Heart right ventricle (tissue), 16 donors: ENCODE measurements around the gene OSBPL3. TPM values are rescaled to one million over a fixed set of nuclear protein-coding genes. Genes with fewer than 3 reads are reported as not detected.

Experiments
- ATAC-seq, 8 donors: fragments of 200-7000 bp; cut with Tn5 transposase; one replicate each; pipeline ENCODE4 v1.9.1; 2020; ENCODE audit warnings: mild to moderate bottlenecking in 8 of 8, moderate library complexity in 8 of 8, moderate number of reproducible peaks in 1 of 8
- DNase-seq, 2 donors: peaks; one replicate each; pipeline ENCODE4 v3.0.0-alpha.2; 2020
- H3K27ac ChIP-seq, 10 donors: fragments of 200-600 bp; sonication (generic) in 2 of 10; one replicate each; pipeline versions ENCODE4 v1.5.0 to v1.8.0; 2020 to 2022; ENCODE audit warnings: mild to moderate bottlenecking in 3 of 10
- H3K27me3 ChIP-seq, 7 donors: fragments of 200-600 bp; one replicate each; pipeline ENCODE4 v1.8.0; 2021 to 2022; ENCODE audit warnings: mild to moderate bottlenecking in 2 of 7
- H3K36me3 ChIP-seq, 9 donors: fragments of 200-600 bp; sonication (generic) in 1 of 9; one replicate each; pipeline versions ENCODE4 v1.5.0 to v1.8.0; 2020 to 2022; ENCODE audit warnings: mild to moderate bottlenecking in 2 of 9
- H3K4me1 ChIP-seq, 9 donors: fragments of 200-600 bp; sonication (generic) in 1 of 9; one replicate each; pipeline versions ENCODE4 v1.5.0 to v1.8.0; 2020 to 2022; ENCODE audit warnings: mild to moderate bottlenecking in 4 of 9
- H3K4me3 ChIP-seq, 10 donors: fragments of 200-600 bp; sonication (generic) in 2 of 10; one replicate each; pipeline versions ENCODE4 v1.5.0 to v1.8.0; 2020 to 2022; ENCODE audit warnings: mild to moderate bottlenecking in 7 of 10, moderate library complexity in 2 of 10
- H3K9me3 ChIP-seq, 11 donors: fragments of 200-600 bp in 10 of 11; sonication (generic) in 2 of 11; one replicate each; pipeline versions ENCODE4 v1.5.0 to v1.8.0; 2013 to 2022; ENCODE audit warnings: mild to moderate bottlenecking in 2 of 11, control low read depth in 1 of 11, moderate library complexity in 1 of 11
- WGBS, 2 donors: extraction: QIAGEN DNeasy Blood & Tissue Kit; methylation state at CpG; one replicate each; pipeline ENCODE4 v1.1.7; 2013; ENCODE audit warnings: inconsistent platforms in 1 of 2; 5-methylcytosine and 5-hydroxymethylcytosine counted together
- intact Hi-C, 10 donors: fragments of 100-400 bp; cut with DNase I; formaldehyde crosslinking; loops; one replicate each; pipeline versions ENCODE4 v1.11.1 to v1.14.2; 2022
- polyA plus RNA-seq, 2 donors: library from polyadenylated mRNA; stranded (reverse); fragments of 200-250 nt; gene quantifications; one replicate each; pipeline ENCODE4 v1.2.3, GENCODE V29; 2013
- total RNA-seq, 10 donors: library from RNA; stranded (reverse); fragmentation: NEBNext Ultra II Directional in 3 of 10; extraction: Animal tissue kit (Norgen Biotek cat#: 25700) in 3 of 10; gene quantifications; one replicate each; pipeline versions ENCODE4 v1.2.1 to v1.2.4, GENCODE V29; 2021 to 2023
- TF ChIP-seq, protein P1 (sequence below), 9 donors: fragments of 200-600 bp; sonication (generic) in 2 of 9; IDR thresholded peaks; one replicate each; pipeline versions ENCODE4 v1.5.0 to v1.8.0; 2021 to 2022; ENCODE audit warnings: antibody characterized with exemption in 9 of 9, mild to moderate bottlenecking in 5 of 9, moderate library complexity in 1 of 9
- donor health status: Arrhythmogenic right ventricular cardiomyopathy.
- donor health status: ischemic (EF 13 %, LVEDD 7.1; RV severe dilation, severe dysfunction).
- donor health status: healthy with polysubstance abuse.
- donor health status: DM: no; HTN: yes; CAD: no.
- donor health status: DM: no; HTN: no; CAD: no.
- donor health status: ischemic (EF 25% LVEDD 6.9; RV normal size, moderate dysfunction).
- donor health status: ischemic (EF 25% LVEDD 5.7; RV mildly dilated, moderate dysfunction).
- donor health status: healthy.
- donor health status: DM: yes; HTN: yes; CAD: no.
- donor health status: Ischemic cardiomyopathy.
- donor health status: ischemic (EF 35%, LVEDD 5.7; RV mildly dilated, moderate dysfunction).
- donor health status: nonischemic (EF 11% LVEDD 7.7; RV severe dilation, severe dysfunction).
- donor health status: DM: yes; HTN: yes; CAD: no.
- donor health status: PGD.
- donor health status: ischemic (EF 29% LVEDD 5.4; RV normal size, mild dysfunction).
- donor health status: nonischemic (EF 23%, LVEDD 6.1; RV moderate dilation, normal function).

The OSBPL3 gene
- total and polyA plus RNA-seq, 12 donors: 1.2 to 10.6 (median 3.5) TPM

DNA sequence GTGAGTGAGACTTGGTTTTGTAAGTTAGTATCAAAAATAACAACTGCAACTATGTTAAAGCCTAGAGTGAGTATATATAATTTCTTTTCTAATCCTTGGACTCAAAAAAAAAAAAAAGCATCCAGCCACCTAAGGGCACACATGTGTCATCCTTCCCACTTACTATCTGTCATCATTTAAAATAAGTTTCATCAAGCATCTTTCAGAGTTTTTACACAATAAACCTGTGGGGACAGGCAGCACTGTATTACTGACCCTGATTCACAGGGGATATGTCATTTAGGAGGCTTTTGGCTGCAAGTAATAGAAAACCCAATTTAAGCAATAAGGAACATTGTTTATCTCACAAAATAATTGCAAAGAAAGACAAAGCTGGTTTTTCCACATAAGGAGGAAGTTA, 32.3 kb upstream of the OSBPL3 start:
- Histone ChIP-seq H3K27ac (no peak overlapping the region), H3K4me1 (no peaks in the 10 kb centered on the region), H3K9me3 (peaks cover 0 to 6% (median 0%) of the 10 kb centered on the region in 11 donors), H3K4me3 (no peak overlapping the region), H3K36me3 (no peaks in the 10 kb centered on the region), H3K27me3 (peaks cover 0 to 4% (median 0%) of the 10 kb centered on the region in 7 donors)
- ATAC-seq (no peak), DNase-seq (no peak)
- intact Hi-C loops: no loop called here
- TF ChIP-seq, protein P1, sequence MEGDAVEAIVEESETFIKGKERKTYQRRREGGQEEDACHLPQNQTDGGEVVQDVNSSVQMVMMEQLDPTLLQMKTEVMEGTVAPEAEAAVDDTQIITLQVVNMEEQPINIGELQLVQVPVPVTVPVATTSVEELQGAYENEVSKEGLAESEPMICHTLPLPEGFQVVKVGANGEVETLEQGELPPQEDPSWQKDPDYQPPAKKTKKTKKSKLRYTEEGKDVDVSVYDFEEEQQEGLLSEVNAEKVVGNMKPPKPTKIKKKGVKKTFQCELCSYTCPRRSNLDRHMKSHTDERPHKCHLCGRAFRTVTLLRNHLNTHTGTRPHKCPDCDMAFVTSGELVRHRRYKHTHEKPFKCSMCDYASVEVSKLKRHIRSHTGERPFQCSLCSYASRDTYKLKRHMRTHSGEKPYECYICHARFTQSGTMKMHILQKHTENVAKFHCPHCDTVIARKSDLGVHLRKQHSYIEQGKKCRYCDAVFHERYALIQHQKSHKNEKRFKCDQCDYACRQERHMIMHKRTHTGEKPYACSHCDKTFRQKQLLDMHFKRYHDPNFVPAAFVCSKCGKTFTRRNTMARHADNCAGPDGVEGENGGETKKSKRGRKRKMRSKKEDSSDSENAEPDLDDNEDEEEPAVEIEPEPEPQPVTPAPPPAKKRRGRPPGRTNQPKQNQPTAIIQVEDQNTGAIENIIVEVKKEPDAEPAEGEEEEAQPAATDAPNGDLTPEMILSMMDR (IDR thresholded peaks at IDR 0.05): no peak

DNA sequence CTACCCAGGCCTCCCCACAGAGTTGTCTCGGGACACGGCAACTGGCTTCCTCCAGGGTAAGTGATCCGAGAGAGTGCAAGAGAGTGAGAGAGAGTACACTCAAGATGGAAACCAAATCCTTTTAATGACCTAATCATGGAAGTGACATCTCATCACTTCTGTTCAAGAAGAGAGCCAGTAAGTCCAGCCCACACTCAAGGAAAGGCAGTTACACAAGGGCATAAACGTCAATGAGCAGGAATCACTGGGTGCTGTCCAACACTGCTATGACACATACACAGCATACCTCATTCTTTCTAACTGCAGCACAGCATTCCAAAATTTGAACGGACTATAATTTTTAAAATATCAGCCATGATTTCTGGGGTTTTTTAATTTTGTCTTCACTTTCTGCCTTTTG, 29.3 kb upstream of the OSBPL3 start:
- WGBS, 2 donors: 67 to 72% methylated on average over 5 of the region's 5 CpGs
- TF ChIP-seq, protein P1 (IDR thresholded peaks at IDR 0.05): no peak
- no peak overlapping the region for H3K27ac ChIP-seq
- no peak overlapping the region for H3K4me3 ChIP-seq
- ATAC-seq (peak in 1 of 8 donors; percentile 67), DNase-seq (no peak)
- H3K9me3 ChIP-seq: peaks cover 0 to 6% (median 0%) of the 10 kb centered on the region in 11 donors
- no peaks in the 10 kb centered on the region for H3K36me3 ChIP-seq
- intact Hi-C loops: no loop called here
- H3K4me1 ChIP-seq: peaks cover 0 to 3% (median 0%) of the 10 kb centered on the region in 9 donors
- H3K27me3 ChIP-seq: peaks cover 0 to 4% (median 0%) of the 10 kb centered on the region in 7 donors

DNA sequence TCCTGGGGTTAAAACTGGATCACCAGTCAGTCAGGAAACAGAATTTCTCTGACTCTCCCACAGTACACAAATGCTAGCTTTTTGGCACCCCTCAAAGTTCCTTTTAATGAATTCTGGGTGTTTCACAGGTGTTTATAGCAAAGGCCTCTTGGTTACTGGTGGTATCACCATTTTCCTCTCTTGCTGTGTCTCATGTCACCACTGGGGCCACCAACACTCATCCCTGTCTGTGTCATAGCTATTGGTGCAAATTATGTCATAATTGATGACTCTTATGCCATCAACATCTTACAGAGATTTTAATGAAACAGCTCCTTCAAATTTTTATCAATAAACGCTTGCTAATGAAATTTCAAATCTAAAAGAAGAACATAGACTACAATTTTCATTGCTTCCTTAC, 27.7 kb upstream of the OSBPL3 start:
- 84 to 85% methylated on average over 1 of the region's 1 CpG for WGBS, 2 donors
- no peaks in the 10 kb centered on the region for H3K36me3 ChIP-seq
- no peak overlapping the region for H3K4me3 ChIP-seq
- peaks cover 0 to 4% (median 0%) of the 10 kb centered on the region in 7 donors for H3K27me3 ChIP-seq
- TF ChIP-seq, protein P1 (IDR thresholded peaks at IDR 0.05): no peak
- intact Hi-C loops: no loop called here
- no peak overlapping the region for H3K27ac ChIP-seq
- DNase-seq (no peak), ATAC-seq (no peak)
- H3K9me3 ChIP-seq: peaks cover 0 to 6% (median 0%) of the 10 kb centered on the region in 11 donors
- H3K4me1 ChIP-seq: peaks cover 0 to 3% (median 0%) of the 10 kb centered on the region in 9 donors

DNA sequence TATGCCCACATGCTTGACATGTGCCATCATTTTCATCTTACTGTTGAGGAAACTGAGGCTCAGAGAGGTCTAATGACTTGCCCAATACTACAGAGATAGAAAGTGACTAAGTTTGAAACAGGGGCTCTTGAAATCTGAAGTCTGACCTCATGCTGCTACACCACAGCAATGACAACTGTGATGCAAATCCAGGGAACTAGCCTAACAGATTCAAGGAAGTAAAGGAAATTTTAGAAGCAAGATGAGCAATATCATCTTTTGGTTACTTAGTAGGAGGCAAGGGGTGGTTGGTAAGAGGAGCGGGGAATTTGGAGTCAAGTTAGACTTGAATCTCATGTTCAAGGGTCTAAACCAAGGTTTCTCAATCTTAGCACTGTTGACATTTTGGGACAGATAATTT, 26.3 kb upstream of the OSBPL3 start:
- H3K4me3 ChIP-seq: no peak overlapping the region
- DNase-seq (no peak), ATAC-seq (peak in 1 of 8 donors; percentile 33)
- 41 to 98% methylated on average over 1 of the region's 1 CpG for WGBS, 2 donors
- TF ChIP-seq, protein P1 (IDR thresholded peaks at IDR 0.05): no peak
- intact Hi-C loops: no loop called here
- H3K9me3 ChIP-seq: peaks cover 0 to 6% (median 0%) of the 10 kb centered on the region in 11 donors
- H3K27ac ChIP-seq: no peak overlapping the region
- H3K4me1 ChIP-seq: peaks cover 0 to 3% (median 0%) of the 10 kb centered on the region in 9 donors
- peaks cover 0 to under 1% (median 0%) of the 10 kb centered on the region in 7 donors for H3K27me3 ChIP-seq
- H3K36me3 ChIP-seq: no peaks in the 10 kb centered on the region
